Activated naive CD8-positive, alpha-beta T cell treated with anti-CD3 and anti-CD28 coated beads, Interleukin-2, amount 50 U/mL, for 24 hours (primary cell): Measurements from ENCODE around the gene PGA5.
"Not testable (repeated sequence)": the region's sequence is repeated elsewhere in the genome, so short reads cannot be mapped to it uniquely, and the experiment has no call there.

Experiments
- ATAC-seq: fragments of 150-1000 bp; cut with Tn5 transposase; one replicate; pipeline ENCODE4 v1.10.0; 2021
- DNase-seq: peaks from one replicate; pipeline ENCODE4 v3.0.0; 2021
- H3K27ac Mint-ChIP-seq: one replicate; pipeline ENCODE4 v1.8.0; 2021; ENCODE audit warnings: mild to moderate bottlenecking, mixed read lengths
- H3K27me3 Mint-ChIP-seq: one replicate; pipeline ENCODE4 v1.8.0; 2021; ENCODE audit warnings: mixed read lengths
- H3K36me3 Mint-ChIP-seq: one replicate; pipeline ENCODE4 v1.8.0; 2021; ENCODE audit warnings: low read depth, mixed read lengths
- H3K4me1 Mint-ChIP-seq: one replicate; pipeline ENCODE4 v1.8.0; 2021; ENCODE audit warnings: mixed read lengths
- H3K4me3 Mint-ChIP-seq: one replicate; pipeline ENCODE4 v1.8.0; 2021; ENCODE audit warnings: mild to moderate bottlenecking, moderate library complexity, mixed read lengths
- H3K9me3 Mint-ChIP-seq: one replicate; pipeline ENCODE4 v1.8.0; 2021; ENCODE audit warnings: mixed read lengths

The PGA5 gene

GRCh38 chr11:61248071-61248470 lies 7.1 kb downstream of the PGA5 start:
- H3K9me3 Mint-ChIP-seq, ATAC-seq, DNase-seq, H3K4me1 Mint-ChIP-seq, H3K36me3 Mint-ChIP-seq, H3K27ac Mint-ChIP-seq, H3K27me3 Mint-ChIP-seq, H3K4me3 Mint-ChIP-seq: not testable (repeated sequence)

- H3K27ac Mint-ChIP-seq, H3K27me3 Mint-ChIP-seq, ATAC-seq, H3K36me3 Mint-ChIP-seq, DNase-seq, H3K4me1 Mint-ChIP-seq, H3K9me3 Mint-ChIP-seq, H3K4me3 Mint-ChIP-seq: not testable (repeated sequence)
Observed at GRCh38 chr11:61249201-61249600, 8.2 kb downstream of the PGA5 start.

- not testable (repeated sequence) for H3K9me3 Mint-ChIP-seq, H3K36me3 Mint-ChIP-seq, H3K27me3 Mint-ChIP-seq, H3K27ac Mint-ChIP-seq, H3K4me1 Mint-ChIP-seq, ATAC-seq, H3K4me3 Mint-ChIP-seq, DNase-seq
Observed at GRCh38 chr11:61250796-61251765, 10.1 kb downstream of the PGA5 start.

- not testable (repeated sequence) for H3K27ac Mint-ChIP-seq, H3K4me3 Mint-ChIP-seq, H3K27me3 Mint-ChIP-seq, H3K36me3 Mint-ChIP-seq, DNase-seq, ATAC-seq, H3K4me1 Mint-ChIP-seq, H3K9me3 Mint-ChIP-seq
Observed at GRCh38 chr11:61252332-61252731, 11.4 kb downstream of the PGA5 start.

GRCh38 chr11:61254403-61255025 lies 13.5 kb downstream of the PGA5 start:
- Mint-ChIP-seq H3K9me3 (no peaks in the 10 kb centered on the region), H3K27me3 (no peaks in the 10 kb centered on the region), H3K4me1 (no peaks in the 10 kb centered on the region), H3K36me3 (no peaks in the 10 kb centered on the region), H3K27ac (no peak overlapping the region), H3K4me3 (no peak overlapping the region)
- DNase-seq (peak; percentile 75), ATAC-seq (peak; percentile 77)

GRCh38 chr11:61256710-61257482 lies 15.9 kb downstream of the PGA5 start:
- Mint-ChIP-seq H3K27ac (no peak overlapping the region), H3K27me3 (no peaks in the 10 kb centered on the region), H3K9me3 (no peaks in the 10 kb centered on the region), H3K36me3 (peaks cover 5% of the 10 kb centered on the region), H3K4me1 (no peaks in the 10 kb centered on the region), H3K4me3 (no peak overlapping the region)
- no peak for DNase-seq
- ATAC-seq = no peak

- Mint-ChIP-seq H3K4me3 (no peak overlapping the region), H3K27me3 (no peaks in the 10 kb centered on the region), H3K27ac (no peak overlapping the region), H3K4me1 (no peaks in the 10 kb centered on the region), H3K9me3 (no peaks in the 10 kb centered on the region), H3K36me3 (peaks cover 5% of the 10 kb centered on the region)
- ATAC-seq = no peak
- no peak for DNase-seq
Observed at GRCh38 chr11:61258546-61258945, 17.6 kb downstream of the PGA5 start.

GRCh38 chr11:61259363-61259762 lies 18.4 kb downstream of the PGA5 start:
- H3K9me3 Mint-ChIP-seq = no peaks in the 10 kb centered on the region
- H3K27me3 Mint-ChIP-seq = no peaks in the 10 kb centered on the region
- ATAC-seq (no peak), DNase-seq (no peak)
- peaks cover 10% of the 10 kb centered on the region for H3K36me3 Mint-ChIP-seq
- no peak overlapping the region for H3K27ac Mint-ChIP-seq
- H3K4me3 Mint-ChIP-seq = no peak overlapping the region
- H3K4me1 Mint-ChIP-seq = no peaks in the 10 kb centered on the region

- Mint-ChIP-seq H3K9me3 (no peaks in the 10 kb centered on the region), H3K27ac (no peak overlapping the region), H3K4me3 (no peak overlapping the region)
Observed at GRCh38 chr11:61264371-61264770, 23.4 kb downstream of the PGA5 start.

GRCh38 chr11:61264795-61265194 lies 23.8 kb downstream of the PGA5 start:
- H3K27ac Mint-ChIP-seq = no peak overlapping the region
- H3K27me3 Mint-ChIP-seq = no peaks in the 10 kb centered on the region
- no peak for ATAC-seq
- H3K9me3 Mint-ChIP-seq = no peaks in the 10 kb centered on the region
- no peaks in the 10 kb centered on the region for H3K4me1 Mint-ChIP-seq
- DNase-seq = no peak
- peaks cover 13% of the 10 kb centered on the region for H3K36me3 Mint-ChIP-seq
- H3K4me3 Mint-ChIP-seq = no peak overlapping the region

More at GRCh38 chr11:61264371-61264770, 23.4 kb downstream of the PGA5 start:
- H3K36me3 Mint-ChIP-seq = peaks cover 13% of the 10 kb centered on the region
- no peaks in the 10 kb centered on the region for H3K27me3 Mint-ChIP-seq
- DNase-seq = no peak
- H3K4me1 Mint-ChIP-seq = no peaks in the 10 kb centered on the region
- no peak for ATAC-seq

GRCh38 chr11:61265357-61265756 lies 24.4 kb downstream of the PGA5 start:
- no peak for DNase-seq
- ATAC-seq = no peak
- peaks cover 13% of the 10 kb centered on the region for H3K36me3 Mint-ChIP-seq
- no peak overlapping the region for H3K27ac Mint-ChIP-seq
- H3K4me1 Mint-ChIP-seq = no peaks in the 10 kb centered on the region
- H3K4me3 Mint-ChIP-seq = no peak overlapping the region
- H3K27me3 Mint-ChIP-seq = no peaks in the 10 kb centered on the region
- H3K9me3 Mint-ChIP-seq = no peaks in the 10 kb centered on the region

- Mint-ChIP-seq H3K36me3 (peaks cover 8% of the 10 kb centered on the region), H3K4me3 (no peak overlapping the region), H3K4me1 (no peaks in the 10 kb centered on the region), H3K9me3 (no peaks in the 10 kb centered on the region), H3K27ac (no peak overlapping the region), H3K27me3 (no peaks in the 10 kb centered on the region)
- DNase-seq (no peak), ATAC-seq (no peak)
Observed at GRCh38 chr11:61266602-61267001, 25.6 kb downstream of the PGA5 start.

GRCh38 chr11:61267437-61267841 lies 26.5 kb downstream of the PGA5 start:
- H3K27ac Mint-ChIP-seq = no peak overlapping the region
- H3K4me1 Mint-ChIP-seq = no peaks in the 10 kb centered on the region
- no peak overlapping the region for H3K4me3 Mint-ChIP-seq
- H3K36me3 Mint-ChIP-seq = peaks cover 8% of the 10 kb centered on the region
- H3K9me3 Mint-ChIP-seq = no peaks in the 10 kb centered on the region
- no peaks in the 10 kb centered on the region for H3K27me3 Mint-ChIP-seq
- no peak for ATAC-seq
- DNase-seq = no peak

GRCh38 chr11:61268588-61269250 lies 27.7 kb downstream of the PGA5 start:
- no peaks in the 10 kb centered on the region for H3K9me3 Mint-ChIP-seq
- no peaks in the 10 kb centered on the region for H3K4me1 Mint-ChIP-seq
- H3K36me3 Mint-ChIP-seq = peaks cover 6% of the 10 kb centered on the region
- ATAC-seq = no peak
- no peak for DNase-seq
- H3K27ac Mint-ChIP-seq = no peak overlapping the region
- H3K27me3 Mint-ChIP-seq = no peaks in the 10 kb centered on the region
- no peak overlapping the region for H3K4me3 Mint-ChIP-seq
